ENCODE data around the gene DNAJB7. TPM values are rescaled to one million over a fixed set of nuclear protein-coding genes. Genes with fewer than 3 reads are reported as not detected.
"Not testable (repeated sequence)": the region's sequence is repeated elsewhere in the genome, so short reads cannot be mapped to it uniquely, and the experiment has no call there.

The DNAJB7 gene
- not detected for polyA plus RNA-seq (2012; ENCODE audit: insufficient read depth, insufficient read length)

DNA sequence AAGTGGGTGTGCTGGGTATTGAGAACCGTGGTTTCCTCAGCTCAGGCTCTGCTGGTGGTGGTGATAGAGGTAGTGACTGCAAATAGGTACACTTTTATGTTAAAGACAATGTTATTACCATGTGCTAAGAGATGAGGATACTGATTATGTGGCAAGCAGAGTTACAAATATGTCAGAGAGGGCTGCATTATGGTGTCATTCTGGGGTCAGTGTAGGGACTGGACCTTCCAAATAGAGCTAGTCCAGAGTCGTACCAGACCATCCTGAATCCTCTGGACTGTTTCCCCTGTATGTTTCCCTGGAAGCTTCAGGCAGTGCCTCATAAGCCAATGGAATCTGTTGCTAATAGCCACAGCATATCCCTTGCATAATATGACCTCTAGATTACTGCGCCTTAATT lies at the start of gene DNAJB7:
Gene DNAJB7 (minus strand): TSS at position 101 of the 400 bp plus-strand sequence. CDS start 119 bp downstream, outside the sequence.
- DNase-seq (ENCODE audit: low read depth, low spot score) = no peak

DNA sequence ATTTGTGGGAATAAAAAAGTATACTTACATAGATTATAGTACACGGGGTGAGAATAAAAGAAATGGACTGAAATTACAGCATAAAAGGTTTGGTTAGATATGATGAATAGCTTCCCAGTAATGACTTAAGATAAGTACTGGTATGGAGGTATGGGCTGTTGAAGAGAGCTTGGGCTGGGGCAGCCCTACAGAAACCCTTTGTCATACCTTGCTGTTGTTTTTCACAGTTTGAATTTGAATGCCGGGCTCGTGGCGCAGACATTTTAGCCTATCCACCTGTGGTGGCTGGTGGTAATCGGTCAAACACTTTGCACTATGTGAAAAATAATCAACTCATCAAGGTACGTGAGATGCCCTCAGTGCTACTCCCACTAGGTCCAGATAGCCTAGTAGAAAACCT lies 47.0 kb upstream of the DNAJB7 start:
- no peak for DNase-seq (ENCODE audit: low read depth, low spot score)
- H3K4me3 ChIP-seq (ENCODE audit: low read length) = no peak overlapping the region

More for the DNA sequence above, at the start of gene DNAJB7:
- no peak within 1 kb of the TSS for H3K4me3 ChIP-seq (ENCODE audit: low read length)

DNA sequence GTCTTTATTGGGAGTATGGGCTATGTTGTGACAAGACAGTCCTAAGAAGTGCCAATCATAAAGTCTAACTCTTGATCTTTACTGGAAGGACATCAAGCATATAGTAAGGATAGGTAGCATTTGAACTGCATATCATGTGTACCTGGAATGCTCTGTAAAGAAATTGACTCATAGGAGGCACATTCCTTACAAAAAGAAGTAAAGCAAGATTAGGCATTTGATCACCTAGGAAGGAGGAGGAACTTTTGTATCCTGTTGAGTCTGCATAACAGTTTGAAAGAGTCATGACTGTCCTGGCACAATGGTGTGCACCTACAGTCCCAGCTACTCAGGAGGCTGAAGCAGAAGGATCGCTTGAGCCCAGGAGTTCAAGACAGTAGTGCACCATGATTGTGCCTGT lies 42.2 kb upstream of the DNAJB7 start:
- no peak overlapping the region for H3K4me3 ChIP-seq (ENCODE audit: low read length)
- DNase-seq (ENCODE audit: low read depth, low spot score) = no peak

DNA sequence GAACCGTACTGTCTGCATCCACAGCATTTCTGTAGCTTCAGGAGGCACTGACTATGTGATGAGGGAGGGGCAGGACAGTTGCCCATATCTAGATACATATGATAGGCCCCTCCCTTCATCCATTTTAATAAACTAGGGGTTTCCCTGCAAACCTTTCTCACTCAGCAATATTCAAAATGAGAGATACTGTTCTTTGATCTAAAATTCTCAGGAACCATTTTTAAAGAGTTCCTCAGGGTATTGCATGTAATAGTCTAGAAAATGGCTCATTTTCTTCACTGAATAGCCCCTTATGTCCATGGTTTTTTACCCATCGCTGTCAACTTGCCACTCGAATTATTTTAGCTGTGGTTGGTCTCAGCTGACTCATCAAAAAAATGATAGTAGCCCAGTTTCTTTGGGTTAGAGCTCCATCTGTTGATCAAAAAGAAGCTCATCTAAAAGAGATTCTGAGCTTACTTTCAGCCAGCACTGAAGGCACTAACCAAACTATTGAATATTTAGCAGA lies 37.0 kb upstream of the DNAJB7 start:
- H3K4me3 ChIP-seq (ENCODE audit: low read length) = no peak overlapping the region
- DNase-seq (ENCODE audit: low read depth, low spot score) = peak; percentile 44

DNA sequence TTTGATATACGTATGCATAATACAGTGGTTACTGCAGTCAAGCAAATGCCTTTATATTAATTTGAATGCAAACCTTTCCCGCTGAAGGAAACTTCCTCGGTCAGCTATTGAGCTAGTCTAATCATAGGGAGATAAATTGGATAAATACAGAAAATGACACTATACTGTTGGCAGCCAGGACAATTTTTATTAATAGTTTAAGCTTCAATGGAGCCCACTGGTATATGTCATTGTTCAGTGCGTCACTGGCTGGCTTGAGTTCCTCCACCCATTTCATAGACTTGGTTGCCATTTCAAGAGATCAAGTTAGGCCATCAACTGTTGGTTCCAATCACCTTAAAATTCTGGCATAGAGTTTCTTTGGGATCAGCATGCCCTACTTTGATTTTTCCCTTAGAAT lies 32.5 kb upstream of the DNAJB7 start:
- H3K4me3 ChIP-seq (ENCODE audit: low read length) = no peak overlapping the region
- no peak for DNase-seq (ENCODE audit: low read depth, low spot score)

DNA sequence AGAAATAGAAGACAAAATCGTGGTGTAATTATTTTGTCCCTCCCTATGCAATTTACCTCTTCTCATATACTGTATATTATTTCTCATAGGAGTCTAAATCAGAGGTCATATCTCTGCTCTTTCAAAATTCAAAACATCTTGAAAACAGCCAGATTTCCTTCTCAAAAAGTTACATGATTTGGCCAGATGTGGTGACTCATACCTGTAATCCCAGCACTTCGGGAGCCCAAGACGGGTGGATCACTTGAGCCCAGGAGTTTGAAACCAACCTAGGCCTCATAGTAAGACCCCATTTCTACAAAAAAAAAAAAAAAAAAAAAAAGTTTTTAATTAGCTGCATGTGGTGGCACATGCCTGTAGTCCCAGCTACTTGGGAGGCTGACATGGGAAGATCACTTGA lies 29.0 kb upstream of the DNAJB7 start:
- DNase-seq (ENCODE audit: low read depth, low spot score) = no peak
- no peak overlapping the region for H3K4me3 ChIP-seq (ENCODE audit: low read length)

DNA sequence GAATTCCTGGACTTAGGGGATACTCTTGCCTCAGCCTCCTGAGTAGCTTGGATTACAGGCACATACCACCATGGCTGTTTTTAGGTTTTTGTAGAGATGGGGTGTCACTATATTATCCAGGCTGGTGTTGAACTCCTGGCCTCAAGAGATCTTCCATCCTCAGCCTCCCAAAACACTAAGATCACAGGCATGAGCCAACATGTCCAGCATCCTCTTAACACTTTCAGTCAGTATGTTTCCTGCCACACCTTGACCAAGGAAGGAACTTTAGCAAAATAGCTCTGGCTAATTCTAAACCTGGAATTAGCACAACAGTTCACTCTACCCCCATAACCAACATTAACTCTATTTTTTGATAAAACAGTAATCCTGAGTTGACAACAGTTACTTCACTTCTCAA lies 27.2 kb upstream of the DNAJB7 start:
- DNase-seq (ENCODE audit: low read depth, low spot score) = no peak
- H3K4me3 ChIP-seq (ENCODE audit: low read length) = no peak overlapping the region

DNA sequence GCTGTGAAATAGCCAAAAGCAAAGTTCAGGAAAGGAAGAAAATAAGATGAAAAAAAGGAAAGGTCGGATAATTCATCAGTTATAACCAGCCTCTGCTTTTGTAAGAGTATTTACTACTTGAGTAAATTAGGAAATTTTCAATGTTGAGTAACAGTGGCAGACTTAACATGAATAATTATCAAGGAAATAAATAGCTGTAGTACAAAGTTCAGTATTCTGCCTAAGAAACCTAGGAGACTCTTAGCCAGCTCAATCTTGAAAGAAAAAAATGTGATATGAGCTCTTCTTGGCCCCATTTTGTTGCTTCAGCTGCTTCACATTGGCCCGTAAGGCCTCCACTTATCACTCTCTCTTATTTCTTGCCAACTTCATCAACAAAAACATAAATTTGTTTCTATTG lies 17.0 kb upstream of the DNAJB7 start:
- DNase-seq (ENCODE audit: low read depth, low spot score) = no peak
- H3K4me3 ChIP-seq (ENCODE audit: low read length) = no peak overlapping the region

DNA sequence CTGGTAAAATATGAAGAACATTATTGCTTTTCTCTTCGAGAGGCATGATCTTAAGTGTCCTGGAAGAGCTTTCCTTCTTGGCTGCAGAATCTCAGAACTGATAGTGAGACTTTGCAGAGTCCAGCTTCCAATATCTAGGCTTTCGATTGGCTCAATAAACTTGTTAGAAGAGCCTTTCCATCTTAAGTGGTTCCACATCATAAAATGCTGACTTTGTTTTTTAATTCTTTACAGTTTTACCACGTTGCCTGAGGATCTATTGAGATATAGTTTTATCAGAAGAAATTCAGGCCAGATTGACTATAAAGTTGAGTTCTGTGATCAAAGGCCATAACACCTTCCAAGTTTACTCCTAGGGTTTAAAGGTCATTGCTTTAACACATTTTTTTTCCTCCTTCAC lies 15.6 kb upstream of the DNAJB7 start:
- no peak overlapping the region for H3K4me3 ChIP-seq (ENCODE audit: low read length)
- DNase-seq (ENCODE audit: low read depth, low spot score) = no peak

DNA sequence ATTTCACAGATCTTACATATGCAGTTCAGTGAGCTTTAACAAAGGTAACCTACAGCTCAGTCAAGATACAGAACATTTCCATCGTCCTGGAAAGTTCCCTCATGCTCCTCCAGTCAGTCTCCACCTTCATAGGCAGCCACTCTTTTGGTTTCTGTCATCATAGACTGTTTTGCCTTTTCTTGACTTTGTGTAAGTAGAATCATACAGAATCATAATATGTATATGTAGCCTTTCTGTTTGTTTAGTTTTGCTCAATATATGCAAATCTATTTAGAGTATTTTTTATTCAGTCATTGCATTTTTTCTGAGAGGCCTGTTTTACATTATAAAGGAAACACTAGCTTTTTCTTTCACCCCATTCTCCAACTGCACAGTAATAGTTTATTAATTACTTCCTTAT lies 15.0 kb upstream of the DNAJB7 start:
- no peak for DNase-seq (ENCODE audit: low read depth, low spot score)
- H3K4me3 ChIP-seq (ENCODE audit: low read length) = no peak overlapping the region

DNA sequence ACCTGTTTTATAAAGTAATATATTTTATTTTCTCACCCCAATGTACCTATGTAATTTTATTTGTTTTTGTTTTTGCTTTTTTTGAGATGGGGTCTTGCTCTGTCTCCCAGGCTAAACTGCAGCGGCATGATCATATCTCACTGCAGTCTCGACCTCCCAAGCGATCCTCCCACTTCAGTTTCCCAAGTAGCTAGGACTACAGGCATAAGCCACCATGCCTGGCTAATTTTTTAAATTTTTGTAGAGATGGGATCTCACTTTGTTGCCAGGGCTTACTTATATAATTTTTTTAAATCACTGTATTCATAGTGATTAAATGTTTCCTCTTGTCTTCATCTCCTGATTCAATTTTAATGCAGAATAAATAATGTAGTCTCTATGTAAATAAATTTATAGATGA lies 13.2 kb upstream of the DNAJB7 start:
- H3K4me3 ChIP-seq (ENCODE audit: low read length) = no peak overlapping the region
- no peak for DNase-seq (ENCODE audit: low read depth, low spot score)

DNA sequence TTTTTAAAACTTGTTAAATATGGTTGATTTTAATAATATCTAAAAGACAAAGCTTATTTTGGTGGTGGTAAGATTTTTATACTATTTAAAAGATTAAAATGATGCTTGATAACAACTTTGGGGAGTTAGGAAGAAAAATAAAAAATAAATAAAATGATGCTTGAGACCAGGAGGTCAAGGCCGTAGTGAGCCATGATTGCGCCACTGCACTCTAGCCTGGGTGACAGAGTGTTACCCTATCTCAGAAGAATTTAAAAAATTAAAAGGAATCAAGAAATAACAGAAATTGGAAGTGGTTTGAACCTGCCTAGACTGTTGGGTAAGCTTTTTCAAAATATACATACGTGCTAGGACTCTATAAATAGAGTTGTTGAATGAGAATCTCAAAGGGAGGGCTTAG lies 12.1 kb upstream of the DNAJB7 start:
- DNase-seq (ENCODE audit: low read depth, low spot score) = no peak
- no peak overlapping the region for H3K4me3 ChIP-seq (ENCODE audit: low read length)

DNA sequence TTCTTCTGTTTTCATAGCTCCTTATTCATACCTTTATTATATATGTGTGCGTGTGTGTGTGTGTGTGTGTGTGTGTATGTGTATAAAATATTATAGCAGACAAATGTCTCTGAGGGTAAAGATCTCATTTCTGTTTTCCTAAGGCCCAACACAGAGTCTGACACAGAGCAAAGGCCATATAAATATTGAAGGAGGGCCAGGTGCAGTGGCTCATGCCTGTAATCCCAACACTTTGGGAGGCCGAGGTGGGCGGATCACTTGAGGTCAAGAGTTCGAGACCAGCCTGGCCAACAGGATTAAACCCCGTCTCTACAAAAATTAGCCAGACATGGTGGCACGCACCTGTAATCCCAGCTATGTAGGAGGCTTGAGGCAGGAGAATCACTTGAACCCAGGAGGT lies 6.5 kb upstream of the DNAJB7 start:
- H3K4me3 ChIP-seq (ENCODE audit: low read length); DNase-seq (ENCODE audit: low read depth, low spot score): not testable (repeated sequence)

DNA sequence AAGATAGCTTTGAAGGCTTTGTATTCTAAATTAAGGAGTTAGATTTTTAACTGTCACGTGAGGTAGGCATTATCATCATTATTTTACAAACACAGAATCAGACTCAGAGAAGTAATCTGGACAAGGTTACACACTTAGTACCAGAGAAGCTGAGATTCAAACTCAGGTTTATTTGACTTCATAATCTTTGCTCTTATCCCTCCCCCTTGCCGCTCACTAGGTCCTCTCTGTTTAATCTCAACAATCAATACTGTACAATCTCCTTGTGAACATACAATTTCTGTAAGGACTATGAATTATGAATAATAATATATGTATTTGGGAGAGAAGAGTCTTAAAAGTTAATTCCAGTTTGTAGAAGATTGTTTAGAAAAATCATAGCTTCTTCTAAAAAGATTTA lies 5.2 kb upstream of the DNAJB7 start:
- no peak for DNase-seq (ENCODE audit: low read depth, low spot score)
- no peak overlapping the region for H3K4me3 ChIP-seq (ENCODE audit: low read length)

DNA sequence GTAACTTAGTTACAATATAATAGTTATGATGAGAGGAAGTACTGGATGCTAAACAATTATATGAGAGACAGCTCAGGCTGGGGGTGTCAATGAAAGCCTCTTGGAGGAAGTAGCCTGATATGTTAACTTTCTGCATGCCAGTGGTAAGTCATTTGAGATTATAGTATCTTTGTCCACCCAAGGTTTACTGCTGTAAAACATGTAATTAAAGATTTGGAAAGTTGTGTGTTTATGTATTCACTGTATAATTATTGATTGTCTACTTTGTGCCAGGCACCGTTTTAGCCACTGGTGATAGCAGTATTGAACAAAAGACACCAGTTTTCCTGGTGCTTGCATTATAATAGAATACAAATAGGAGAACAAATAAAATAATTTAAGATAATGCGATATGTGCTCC lies 624 bp upstream of the DNAJB7 start:
- DNase-seq (ENCODE audit: low read depth, low spot score) = no peak
- no peak overlapping the region for H3K4me3 ChIP-seq (ENCODE audit: low read length)

DNA sequence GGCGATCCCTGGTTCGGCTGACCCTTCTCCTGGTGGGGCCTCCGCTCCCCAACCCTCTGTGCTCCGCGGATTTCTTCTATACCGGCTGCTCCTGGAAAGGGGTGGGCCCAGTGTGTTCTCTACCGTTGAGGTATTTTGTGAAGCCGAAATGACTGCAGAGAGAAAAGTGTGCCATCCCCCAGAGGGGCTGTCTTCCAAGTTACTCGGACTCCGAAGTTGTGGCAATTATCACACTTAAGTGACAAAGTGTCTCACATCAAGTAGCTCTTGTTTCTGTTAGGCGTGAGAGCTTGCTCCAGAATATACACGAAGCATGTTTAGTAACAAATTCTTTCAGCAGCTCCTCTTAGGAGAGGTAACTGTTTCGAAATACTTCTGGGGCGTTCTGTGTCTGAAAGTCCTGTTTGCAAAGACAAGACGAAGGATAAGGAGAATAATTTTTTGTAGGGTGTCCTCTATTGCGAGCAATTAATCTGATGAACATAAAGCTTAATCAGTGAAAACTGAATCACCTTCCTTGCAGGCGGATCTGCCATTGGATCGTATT lies 4.5 kb downstream of the DNAJB7 start:
- H3K4me3 ChIP-seq (ENCODE audit: low read length) = peak overlapping the region; percentile 97
- no peak for DNase-seq (ENCODE audit: low read depth, low spot score)

DNA sequence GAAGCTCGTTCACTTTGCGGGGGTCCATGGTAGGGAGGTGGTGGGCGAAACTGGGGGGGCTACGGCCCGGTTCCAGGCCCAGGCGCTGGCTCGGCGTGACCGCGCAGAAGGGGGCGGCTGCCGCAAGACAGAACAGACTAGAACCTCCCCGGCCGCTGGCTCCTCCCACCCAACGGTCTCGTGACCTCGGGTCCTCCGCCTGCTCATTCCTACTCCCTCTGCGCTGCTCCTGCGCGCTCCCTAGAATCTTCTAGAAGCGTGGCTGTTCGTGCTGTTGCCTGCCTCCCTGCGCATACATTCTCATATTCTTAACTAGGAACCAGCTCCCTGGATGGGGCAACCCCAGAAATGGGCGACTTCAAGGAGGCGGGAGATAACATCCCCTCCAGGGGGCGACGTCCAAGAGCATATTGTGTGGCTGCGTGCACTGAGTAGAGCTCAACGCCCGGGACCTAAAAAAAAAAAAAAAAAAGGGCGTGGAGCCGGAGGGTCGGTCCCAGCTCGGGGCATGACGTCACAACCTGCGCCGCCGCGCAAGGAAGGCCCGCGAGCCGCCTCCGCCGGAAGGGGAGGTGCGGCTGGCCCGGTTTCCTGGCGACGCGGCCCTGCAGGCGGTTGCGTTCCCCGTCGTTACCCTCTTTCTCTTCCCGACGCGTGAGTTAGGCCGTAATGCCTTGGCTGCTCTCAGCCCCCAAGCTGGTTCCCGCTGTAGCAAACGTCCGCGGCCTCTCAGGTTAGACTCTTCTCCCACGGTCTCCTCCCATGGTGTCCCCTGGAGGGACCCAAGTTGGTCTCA lies 5.2 kb downstream of the DNAJB7 start, which contains the start of the genes ST13 and XPNPEP3:
Gene ST13 (minus strand): TSS at position 127 of the 796 bp plus-strand sequence. CDS start 99 bp downstream, at position 28.
Gene XPNPEP3 (plus strand): TSS at position 636 of the 796 bp plus-strand sequence. CDS start 34 bp downstream, at position 670.
- peak; percentile 96 for DNase-seq (ENCODE audit: low read depth, low spot score)
- peak within 1 kb of the TSS; percentile 97 for H3K4me3 ChIP-seq (ENCODE audit: low read length)

DNA sequence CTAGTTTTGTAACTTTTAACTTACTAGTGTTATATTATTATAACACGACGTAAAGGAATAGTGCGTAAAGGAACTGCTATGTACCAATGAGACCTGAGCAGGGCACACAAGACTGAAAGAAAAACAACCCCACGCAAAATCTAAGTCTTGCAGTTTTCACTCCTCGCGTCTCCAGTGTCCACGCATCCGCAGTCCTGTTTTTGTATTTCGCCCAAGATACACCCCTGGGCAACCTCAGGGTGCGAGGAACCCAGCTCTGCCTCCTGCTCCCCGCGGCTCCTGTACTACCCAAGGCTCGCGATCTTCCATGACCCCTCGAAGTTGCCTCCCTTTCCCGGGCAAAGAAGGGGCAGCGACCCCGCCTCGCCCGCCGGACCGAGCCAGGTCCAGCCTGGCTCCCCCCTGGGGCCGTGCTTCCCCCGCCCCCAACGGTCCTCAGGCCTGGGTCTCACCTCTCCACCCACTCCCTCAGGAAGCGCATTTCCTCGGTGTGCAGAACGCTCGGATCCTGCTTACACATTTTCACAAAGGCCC lies 5.9 kb downstream of the DNAJB7 start:
- H3K4me3 ChIP-seq (ENCODE audit: low read length) = peak overlapping the region; percentile 97
- DNase-seq (ENCODE audit: low read depth, low spot score) = no peak

DNA sequence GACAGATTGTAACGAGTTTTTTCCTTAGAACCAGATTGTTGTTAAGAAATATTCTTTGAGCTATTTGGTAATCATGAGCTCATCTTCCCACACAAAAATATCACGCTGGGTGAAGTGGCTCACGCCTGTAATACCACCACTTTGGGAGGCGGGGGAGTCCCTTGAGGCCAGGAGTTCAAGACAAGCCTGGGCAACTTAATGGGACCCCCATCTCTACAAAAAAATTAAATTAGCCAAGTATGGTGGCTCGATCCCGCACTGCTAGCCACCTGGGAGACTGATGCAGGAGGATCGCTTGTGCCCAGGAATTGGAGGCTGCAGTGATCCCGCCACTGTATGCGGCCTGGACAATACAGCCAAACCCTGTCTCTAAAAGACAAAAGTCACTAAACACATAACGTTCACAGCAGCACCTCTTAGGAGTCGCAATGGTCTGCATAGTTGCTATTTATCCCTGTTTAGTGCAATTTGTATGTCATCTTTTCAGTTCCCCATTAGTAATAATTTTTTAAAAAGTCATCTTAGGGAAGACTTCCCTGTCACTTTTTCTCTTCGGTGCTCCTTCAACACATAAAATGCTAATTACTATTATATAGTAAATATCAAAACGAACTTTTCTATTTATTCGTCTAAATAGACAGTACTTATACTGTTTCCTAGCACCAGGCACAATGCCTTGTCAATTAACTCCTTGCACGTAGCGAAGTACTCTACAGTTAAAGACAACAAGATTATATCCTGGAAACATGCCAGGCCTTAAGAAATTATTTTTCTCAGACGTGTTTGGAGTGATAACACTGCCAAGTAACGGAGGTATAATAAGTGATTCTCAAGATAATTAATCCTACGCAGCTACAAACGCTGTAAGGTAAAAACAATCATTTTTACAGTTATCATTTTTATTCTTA lies 6.6 kb downstream of the DNAJB7 start:
- no peak for DNase-seq (ENCODE audit: low read depth, low spot score)
- H3K4me3 ChIP-seq (ENCODE audit: low read length) = peak overlapping the region; percentile 97

All from Jurkat, Clone E6-1 (cell line).